Measurements from ENCODE around the gene ACTR2. TPM values are rescaled to one million over a fixed set of nuclear protein-coding genes. Genes with fewer than 3 reads are reported as not detected.

The ACTR2 gene
- total RNA-seq, 1 donor from 2014 or later = 493 TPM

DNA sequence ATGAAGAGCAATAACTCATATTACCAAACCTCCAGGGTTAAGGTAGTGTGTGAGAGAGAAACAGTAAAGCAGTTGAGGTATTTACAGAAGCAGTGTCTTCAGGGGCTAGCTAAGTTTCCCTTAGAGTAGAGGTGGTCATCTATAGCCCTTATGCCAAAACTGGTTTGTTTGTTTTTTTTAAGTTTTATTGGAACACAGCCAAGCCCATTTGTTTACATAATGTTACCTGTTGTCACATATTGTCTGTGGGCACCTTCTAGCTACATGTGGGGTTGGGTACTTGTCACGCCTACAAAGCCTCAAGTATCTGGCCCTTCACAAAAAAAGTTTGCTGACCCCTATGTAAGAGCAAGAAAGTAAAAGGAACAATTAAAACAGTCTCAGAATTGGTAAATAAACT is 39.4 kb downstream of the ACTR2 start:
- peaks cover 60% of the 10 kb centered on the region for H4K20me1 ChIP-seq (ENCODE audit: insufficient read depth, low read length)
- H3K27me3 Mint-ChIP-seq (ENCODE audit: low read depth, unreplicated experiment) = no peaks in the 10 kb centered on the region
- H3K79me2 ChIP-seq (ENCODE audit: insufficient read depth, low read length) = peaks cover 45% of the 10 kb centered on the region
- H3K27me3 ChIP-seq (ENCODE audit: insufficient read depth, low read length) = no peaks in the 10 kb centered on the region
- no peak for FAIRE-seq
- H3K9ac ChIP-seq (ENCODE audit: low read length) = no peak overlapping the region
- peaks cover 12% of the 10 kb centered on the region for H3K36me3 Mint-ChIP-seq (ENCODE audit: low read depth, unreplicated experiment)
- H3K4me1 Mint-ChIP-seq (ENCODE audit: low read depth, unreplicated experiment) = peaks cover 15% of the 10 kb centered on the region
- no peaks in the 10 kb centered on the region for H3K9me3 Mint-ChIP-seq (ENCODE audit: unreplicated experiment)
- no peak overlapping the region for H3K27ac Mint-ChIP-seq (ENCODE audit: unreplicated experiment)
- DNase-seq (ENCODE audit: low read depth) = no peak
- no peak overlapping the region for H3K4me2 ChIP-seq (ENCODE audit: low read length)
- no peaks in the 10 kb centered on the region for H3K9me3 ChIP-seq (ENCODE audit: insufficient read depth, low read depth, low read length)
- TF ChIP-seq, protein P1, sequence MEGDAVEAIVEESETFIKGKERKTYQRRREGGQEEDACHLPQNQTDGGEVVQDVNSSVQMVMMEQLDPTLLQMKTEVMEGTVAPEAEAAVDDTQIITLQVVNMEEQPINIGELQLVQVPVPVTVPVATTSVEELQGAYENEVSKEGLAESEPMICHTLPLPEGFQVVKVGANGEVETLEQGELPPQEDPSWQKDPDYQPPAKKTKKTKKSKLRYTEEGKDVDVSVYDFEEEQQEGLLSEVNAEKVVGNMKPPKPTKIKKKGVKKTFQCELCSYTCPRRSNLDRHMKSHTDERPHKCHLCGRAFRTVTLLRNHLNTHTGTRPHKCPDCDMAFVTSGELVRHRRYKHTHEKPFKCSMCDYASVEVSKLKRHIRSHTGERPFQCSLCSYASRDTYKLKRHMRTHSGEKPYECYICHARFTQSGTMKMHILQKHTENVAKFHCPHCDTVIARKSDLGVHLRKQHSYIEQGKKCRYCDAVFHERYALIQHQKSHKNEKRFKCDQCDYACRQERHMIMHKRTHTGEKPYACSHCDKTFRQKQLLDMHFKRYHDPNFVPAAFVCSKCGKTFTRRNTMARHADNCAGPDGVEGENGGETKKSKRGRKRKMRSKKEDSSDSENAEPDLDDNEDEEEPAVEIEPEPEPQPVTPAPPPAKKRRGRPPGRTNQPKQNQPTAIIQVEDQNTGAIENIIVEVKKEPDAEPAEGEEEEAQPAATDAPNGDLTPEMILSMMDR (IDR thresholded peaks at IDR 0.05; ENCODE audit: insufficient read depth, low read depth, low read length) = no peak
- TF ChIP-seq EZH2 (IDR thresholded peaks at IDR 0.05; ENCODE audit: insufficient read depth, low read length) = no peak
- no peak overlapping the region for H3K27ac ChIP-seq (ENCODE audit: low read depth, low read length)
- no peak overlapping the region for H3K4me3 ChIP-seq (ENCODE audit: insufficient read depth, low read depth, low read length)
- H2AFZ ChIP-seq (ENCODE audit: low read depth, low read length) = no peak overlapping the region
- no peaks in the 10 kb centered on the region for H3K4me1 ChIP-seq (ENCODE audit: insufficient read depth, low read length)
- H3K4me3 Mint-ChIP-seq (ENCODE audit: unreplicated experiment) = no peak overlapping the region
- H3K36me3 ChIP-seq (ENCODE audit: insufficient read depth, low read length) = peaks cover 42% of the 10 kb centered on the region

DNA sequence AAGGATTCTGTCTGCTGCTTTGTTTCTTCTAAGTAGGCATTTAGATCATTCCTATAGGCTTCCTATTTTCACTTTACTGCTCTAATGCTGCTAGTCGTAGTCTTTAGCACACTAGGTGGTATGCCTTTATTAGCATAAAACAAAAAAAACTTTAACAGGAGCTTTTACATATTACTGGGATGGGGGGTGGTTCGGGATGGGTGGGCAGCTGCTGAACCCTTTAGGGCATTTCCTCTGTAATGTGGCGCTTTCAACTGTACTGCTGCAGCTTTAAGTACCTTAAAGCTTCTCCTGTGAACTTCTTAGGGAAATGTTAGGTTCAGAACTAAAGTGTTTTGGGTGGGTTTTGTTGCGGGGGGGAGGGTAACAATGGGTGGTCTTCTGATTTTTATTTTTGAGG is 41.3 kb downstream of the ACTR2 start:
- H3K4me1 ChIP-seq (ENCODE audit: insufficient read depth, low read length) = no peaks in the 10 kb centered on the region
- no peak overlapping the region for H2AFZ ChIP-seq (ENCODE audit: low read depth, low read length)
- no peaks in the 10 kb centered on the region for H3K9me3 Mint-ChIP-seq (ENCODE audit: unreplicated experiment)
- H3K27ac ChIP-seq (ENCODE audit: low read depth, low read length) = no peak overlapping the region
- no peak overlapping the region for H3K9ac ChIP-seq (ENCODE audit: low read length)
- H3K27ac Mint-ChIP-seq (ENCODE audit: unreplicated experiment) = no peak overlapping the region
- H4K20me1 ChIP-seq (ENCODE audit: insufficient read depth, low read length) = peaks cover 54% of the 10 kb centered on the region
- peaks cover 13% of the 10 kb centered on the region for H3K4me1 Mint-ChIP-seq (ENCODE audit: low read depth, unreplicated experiment)
- H3K36me3 ChIP-seq (ENCODE audit: insufficient read depth, low read length) = peaks cover 46% of the 10 kb centered on the region
- no peaks in the 10 kb centered on the region for H3K9me3 ChIP-seq (ENCODE audit: insufficient read depth, low read depth, low read length)
- no peaks in the 10 kb centered on the region for H3K27me3 ChIP-seq (ENCODE audit: insufficient read depth, low read length)
- FAIRE-seq (no peak), DNase-seq (ENCODE audit: low read depth) (no peak)
- no peak overlapping the region for H3K4me3 ChIP-seq (ENCODE audit: insufficient read depth, low read depth, low read length)
- H3K4me2 ChIP-seq (ENCODE audit: low read length) = no peak overlapping the region
- TF ChIP-seq, protein P1 (IDR thresholded peaks at IDR 0.05; ENCODE audit: insufficient read depth, low read depth, low read length) = no peak
- TF ChIP-seq EZH2 (IDR thresholded peaks at IDR 0.05; ENCODE audit: insufficient read depth, low read length) = no peak
- no peak overlapping the region for H3K4me3 Mint-ChIP-seq (ENCODE audit: unreplicated experiment)
- peaks cover 36% of the 10 kb centered on the region for H3K79me2 ChIP-seq (ENCODE audit: insufficient read depth, low read length)
- no peaks in the 10 kb centered on the region for H3K27me3 Mint-ChIP-seq (ENCODE audit: low read depth, unreplicated experiment)
- H3K36me3 Mint-ChIP-seq (ENCODE audit: low read depth, unreplicated experiment) = peaks cover 21% of the 10 kb centered on the region

DNA sequence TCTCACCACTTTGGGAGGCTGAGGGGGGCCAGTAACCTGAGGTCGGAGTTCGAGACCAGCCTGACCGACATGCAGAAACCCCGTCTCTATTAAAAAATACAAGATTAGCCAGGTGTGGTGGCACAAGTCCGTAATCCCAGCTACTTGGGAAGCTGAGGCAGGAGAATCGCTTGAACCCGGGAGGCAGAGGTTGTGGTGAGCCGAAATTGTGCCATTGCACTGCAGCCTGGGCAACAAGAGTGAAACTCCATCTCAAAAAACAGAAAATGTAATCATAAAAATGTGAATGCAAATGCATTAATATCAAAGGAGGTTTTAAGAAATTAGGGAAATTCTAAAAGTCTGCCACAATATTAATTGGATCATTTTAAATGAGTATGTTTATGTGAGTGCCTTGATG is 45.7 kb downstream of the ACTR2 start:
- Mint-ChIP-seq H3K27me3 (ENCODE audit: low read depth, unreplicated experiment) (no peaks in the 10 kb centered on the region), H3K36me3 (ENCODE audit: low read depth, unreplicated experiment) (peaks cover 26% of the 10 kb centered on the region), H3K4me1 (ENCODE audit: low read depth, unreplicated experiment) (peaks cover 16% of the 10 kb centered on the region), H3K9me3 (ENCODE audit: unreplicated experiment) (no peaks in the 10 kb centered on the region), H3K27ac (ENCODE audit: unreplicated experiment) (no peak overlapping the region), H3K4me3 (ENCODE audit: unreplicated experiment) (no peak overlapping the region)
- peaks cover 21% of the 10 kb centered on the region for H3K4me1 ChIP-seq (ENCODE audit: insufficient read depth, low read length)
- no peak overlapping the region for H3K4me3 ChIP-seq (ENCODE audit: insufficient read depth, low read depth, low read length)
- peaks cover 2% of the 10 kb centered on the region for H3K79me2 ChIP-seq (ENCODE audit: insufficient read depth, low read length)
- no peaks in the 10 kb centered on the region for H3K9me3 ChIP-seq (ENCODE audit: insufficient read depth, low read depth, low read length)
- no peak for DNase-seq (ENCODE audit: low read depth)
- no peak overlapping the region for H3K9ac ChIP-seq (ENCODE audit: low read length)
- no peak overlapping the region for H3K4me2 ChIP-seq (ENCODE audit: low read length)
- peaks cover 19% of the 10 kb centered on the region for H3K36me3 ChIP-seq (ENCODE audit: insufficient read depth, low read length)
- H3K27ac ChIP-seq (ENCODE audit: low read depth, low read length) = no peak overlapping the region
- FAIRE-seq = no peak
- H4K20me1 ChIP-seq (ENCODE audit: insufficient read depth, low read length) = peaks cover 21% of the 10 kb centered on the region
- no peak overlapping the region for H2AFZ ChIP-seq (ENCODE audit: low read depth, low read length)
- H3K27me3 ChIP-seq (ENCODE audit: insufficient read depth, low read length) = no peaks in the 10 kb centered on the region
- no peak for TF ChIP-seq EZH2 (IDR thresholded peaks at IDR 0.05; ENCODE audit: insufficient read depth, low read length)
- TF ChIP-seq, protein P1 (IDR thresholded peaks at IDR 0.05; ENCODE audit: insufficient read depth, low read depth, low read length) = no peak
